Fibroblast of lung (primary cell): ENCODE measurements around the gene TEX55. TPM values are rescaled to one million over a fixed set of nuclear protein-coding genes. Genes with fewer than 3 reads are reported as not detected.
A peak's percentile ranks its signal among the peaks of the same experiment; 100 is the strongest.

Source experiments
- DNase-seq, 2 donors: peaks; one replicate each; pipeline versions ENCODE4 v3.0.0 to v3.0.0-alpha.2; 2010; ENCODE audit warnings: low read depth in 2 of 2
- H2AFZ ChIP-seq: 2 replicates; pipeline ENCODE4 v1.5.1; 2012; ENCODE audit warnings: low read length, control low read depth, inconsistent platforms
- H3K27ac ChIP-seq: 2 replicates; pipeline ENCODE4 v1.5.1; 2011; ENCODE audit warnings: low read length, control low read depth; ENCODE audit not compliant: insufficient read depth
- H3K27me3 ChIP-seq: 2 replicates; pipeline ENCODE4 v1.5.1; 2011; ENCODE audit warnings: mild to moderate bottlenecking, low read length; ENCODE audit not compliant: control insufficient read depth, insufficient read depth
- H3K36me3 ChIP-seq: 2 replicates; pipeline ENCODE4 v1.5.1; 2011; ENCODE audit warnings: low read length; ENCODE audit not compliant: control insufficient read depth, insufficient read depth
- H3K4me1 ChIP-seq: 2 replicates; pipeline ENCODE4 v1.5.1; 2011; ENCODE audit warnings: low read length; ENCODE audit not compliant: control insufficient read depth, insufficient read depth; ENCODE audit errors: extremely low read depth
- H3K4me2 ChIP-seq: 2 replicates; pipeline ENCODE4 v1.5.1; 2011; ENCODE audit warnings: low read length, control low read depth; ENCODE audit not compliant: insufficient read depth; ENCODE audit errors: extremely low read depth
- H3K4me3 ChIP-seq, 4 experiments: fragments of 200-600 bp in 1 of 4; sonication (generic) in 1 of 4; replicated peaks in 1 of 4; 2 replicates each; pipeline ENCODE4 v1.5.1; 2011 to 2016; ENCODE audit warnings: low read length in 4 of 4, low read depth in 3 of 4, mild to moderate bottlenecking in 3 of 4, control low read depth in 2 of 4, inconsistent platforms in 1 of 4, mixed read lengths in 1 of 4; ENCODE audit not compliant: insufficient read depth in 1 of 4; ENCODE audit errors: control extremely low read depth in 1 of 4
- H3K79me2 ChIP-seq: 2 replicates; pipeline ENCODE4 v1.5.1; 2012; ENCODE audit warnings: mild to moderate bottlenecking, low read length, inconsistent platforms; ENCODE audit not compliant: control insufficient read depth, insufficient read depth
- H3K9ac ChIP-seq: 2 replicates; pipeline ENCODE4 v1.5.1; 2011; ENCODE audit warnings: mild to moderate bottlenecking, low read length, control low read depth; ENCODE audit not compliant: insufficient read depth
- H3K9me3 ChIP-seq: 2 replicates; pipeline ENCODE4 v1.5.1; 2012; ENCODE audit warnings: low read depth, low read length; ENCODE audit not compliant: control insufficient read depth, insufficient read depth
- H4K20me1 ChIP-seq: 2 replicates; pipeline ENCODE4 v1.5.1; 2011; ENCODE audit warnings: low read length; ENCODE audit not compliant: control insufficient read depth, insufficient read depth; ENCODE audit errors: extremely low read depth
- EZH2 ChIP-seq: IDR thresholded peaks from 2 replicates; pipeline ENCODE4 v1.5.1; 2012; ENCODE audit warnings: low read length, control low read depth, mild to moderate bottlenecking; ENCODE audit errors: missing control alignments
- polyA plus RNA-seq, 2 donors: library from polyadenylated mRNA; depleted of rRNA in 1 of 2; stranded (reverse) in 1 of 2; unstranded in 1 of 2; fragments of >200 nt; gene quantifications; 2 replicates each; pipeline ENCODE4 v1.2.1, GENCODE V29; 2011 to 2012; ENCODE audit warnings: missing spikeins in 1 of 2
- total RNA-seq: library from RNA; depleted of rRNA; stranded (reverse); fragments of >200 nt; gene quantifications from 2 replicates; pipeline ENCODE4 v1.2.1, GENCODE V29; 2014
- TF ChIP-seq, protein P1 (sequence below), 2 donors: IDR thresholded peaks in 1 of 2; conservative IDR thresholded peaks in 1 of 2; 1 replicate in 1 of 2; 2 replicates in 1 of 2; pipeline ENCODE4 v1.5.1; 2011 to 2012; ENCODE audit warnings: low read length in 2 of 2, control low read depth in 1 of 2, inconsistent platforms in 1 of 2, low read depth in 1 of 2, mild to moderate bottlenecking in 1 of 2

Gene TEX55
- total and polyA plus RNA-seq, 2 donors (not counting 1 experiment from before 2014, with no cell fraction given) = not detected

DNA sequence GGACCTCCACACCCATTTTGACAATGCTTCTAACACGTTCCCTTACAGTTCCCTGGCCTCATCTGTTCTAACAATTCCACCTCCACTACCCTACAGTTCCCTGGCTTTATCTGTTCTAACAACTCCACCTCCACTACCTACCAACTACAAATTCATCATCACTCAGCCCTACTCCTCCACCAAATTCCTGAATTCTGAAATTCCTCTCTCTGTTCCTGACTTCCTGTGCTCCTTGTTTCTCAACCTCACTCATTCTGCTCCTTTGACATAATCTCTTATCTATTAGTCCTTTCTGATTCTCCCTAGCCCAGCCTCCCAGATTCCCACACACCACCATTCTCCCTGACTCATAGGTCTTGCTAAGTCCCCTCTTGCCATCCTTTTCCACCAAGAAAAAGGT, 49.9 kb downstream of the TEX55 start:
- no peak overlapping the region for H2AFZ ChIP-seq
- H4K20me1 ChIP-seq = no peaks in the 10 kb centered on the region
- H3K27ac ChIP-seq = no peak overlapping the region
- no peaks in the 10 kb centered on the region for H3K36me3 ChIP-seq
- no peaks in the 10 kb centered on the region for H3K27me3 ChIP-seq
- no peaks in the 10 kb centered on the region for H3K79me2 ChIP-seq
- DNase-seq = peak in 1 of 2 donors; percentile 66
- H3K4me1 ChIP-seq = no peaks in the 10 kb centered on the region
- TF ChIP-seq, protein P1, sequence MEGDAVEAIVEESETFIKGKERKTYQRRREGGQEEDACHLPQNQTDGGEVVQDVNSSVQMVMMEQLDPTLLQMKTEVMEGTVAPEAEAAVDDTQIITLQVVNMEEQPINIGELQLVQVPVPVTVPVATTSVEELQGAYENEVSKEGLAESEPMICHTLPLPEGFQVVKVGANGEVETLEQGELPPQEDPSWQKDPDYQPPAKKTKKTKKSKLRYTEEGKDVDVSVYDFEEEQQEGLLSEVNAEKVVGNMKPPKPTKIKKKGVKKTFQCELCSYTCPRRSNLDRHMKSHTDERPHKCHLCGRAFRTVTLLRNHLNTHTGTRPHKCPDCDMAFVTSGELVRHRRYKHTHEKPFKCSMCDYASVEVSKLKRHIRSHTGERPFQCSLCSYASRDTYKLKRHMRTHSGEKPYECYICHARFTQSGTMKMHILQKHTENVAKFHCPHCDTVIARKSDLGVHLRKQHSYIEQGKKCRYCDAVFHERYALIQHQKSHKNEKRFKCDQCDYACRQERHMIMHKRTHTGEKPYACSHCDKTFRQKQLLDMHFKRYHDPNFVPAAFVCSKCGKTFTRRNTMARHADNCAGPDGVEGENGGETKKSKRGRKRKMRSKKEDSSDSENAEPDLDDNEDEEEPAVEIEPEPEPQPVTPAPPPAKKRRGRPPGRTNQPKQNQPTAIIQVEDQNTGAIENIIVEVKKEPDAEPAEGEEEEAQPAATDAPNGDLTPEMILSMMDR (conservative IDR thresholded peaks at IDR 0.05 in 1 of 2, IDR thresholded peaks at IDR 0.05 in 1 of 2; ENCODE audit: low read depth in 1 of 2, low read length in 2 of 2) = no peak
- no peak for TF ChIP-seq EZH2
- H3K9ac ChIP-seq = no peak overlapping the region
- no peak overlapping the region for H3K4me3 ChIP-seq
- H3K4me2 ChIP-seq = no peak overlapping the region
- H3K9me3 ChIP-seq = no peaks in the 10 kb centered on the region

Other genes starting within 250 kb of the TEX55 start
- under 0.01 and 0.26 TPM in 2 replicates for gene IGSF11, start 111.3 kb upstream of the TEX55 start, total RNA-seq
- not detected in 2 replicates for gene IGSF11, start 111.3 kb upstream of the TEX55 start, polyA plus RNA-seq
- not detected in 2 replicates for gene UPK1B, start 27.4 kb downstream of the TEX55 start, total RNA-seq
- gene UPK1B, start 27.4 kb downstream of the TEX55 start, polyA plus RNA-seq = not detected in 2 replicates
- gene B4GALT4, start 94.7 kb downstream of the TEX55 start, total RNA-seq = 16.4 and 19.5 TPM in 2 replicates
- 25.8 and 32.4 TPM in 2 replicates for gene B4GALT4, start 94.7 kb downstream of the TEX55 start, polyA plus RNA-seq
- gene ARHGAP31, start 148.2 kb downstream of the TEX55 start, total RNA-seq = 3.3 and 3.5 TPM in 2 replicates
- 5.1 and 8.1 TPM in 2 replicates for gene ARHGAP31, start 148.2 kb downstream of the TEX55 start, polyA plus RNA-seq